ENCODE data around the gene TEKT5. TPM values are rescaled to one million over a fixed set of nuclear protein-coding genes. Genes with fewer than 3 reads are reported as not detected.

Gene TEKT5
- total and polyA plus RNA-seq, 2 donors, result 0.24 to 0.71 TPM

DNA sequence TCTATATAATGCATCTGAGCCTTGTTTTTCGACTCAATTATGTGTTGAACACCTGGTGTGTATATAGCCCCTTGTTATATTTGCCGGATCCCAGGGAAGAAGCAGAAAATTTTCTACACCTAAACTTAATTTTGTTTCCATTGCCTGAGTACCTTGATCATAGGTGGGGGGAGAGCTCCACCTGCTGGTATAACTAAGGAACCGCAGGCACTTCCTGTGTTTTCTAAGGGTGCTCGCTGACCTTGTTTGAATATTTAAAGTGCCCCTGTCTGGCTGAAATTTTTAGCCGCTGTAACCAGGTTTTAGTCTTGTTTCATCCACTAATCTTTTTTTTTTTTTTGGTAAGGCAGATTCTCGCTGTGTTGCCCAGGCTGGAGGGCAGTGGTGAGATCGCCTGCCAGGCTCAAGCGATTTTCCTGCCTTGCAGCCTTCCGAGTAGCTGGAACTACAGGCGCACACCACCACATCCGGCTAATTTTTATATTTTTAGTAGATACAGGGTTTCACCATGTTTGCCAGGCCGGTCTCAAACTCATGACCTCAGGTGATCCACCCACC, 42.4 kb upstream of the TEKT5 start:
- Histone ChIP-seq H3K27ac (ENCODE audit: low read depth in 1 of 2, low read length in 1 of 2) (no peak overlapping the region), H3K9me3 (ENCODE audit: control insufficient read depth in 2 of 2, insufficient read depth in 1 of 2, low read length in 1 of 2) (no peaks in the 10 kb centered on the region), H3K4me3 (ENCODE audit: low read length in 2 of 2) (peak overlapping the region in 1 of 2 donors; percentile 21), H3K36me3 (ENCODE audit: control insufficient read depth in 2 of 2, insufficient read depth in 2 of 2, low read length in 1 of 2) (no peaks in the 10 kb centered on the region), H3K27me3 (ENCODE audit: control insufficient read depth in 2 of 2, insufficient read depth in 1 of 2, low read length in 1 of 2) (no peaks in the 10 kb centered on the region), H3K4me1 (ENCODE audit: control insufficient read depth in 2 of 2, insufficient read depth in 2 of 2, low read length in 2 of 2) (peaks cover 3% of the 10 kb centered on the region in 2 donors)
- peak in 8 of 9 donors; percentile 49 to 87 (median 72) for DNase-seq (ENCODE audit: low read depth in 6 of 9, low spot score in 9 of 9)
- 32% methylated on average over 12 of the region's 12 CpGs for WGBS

DNA sequence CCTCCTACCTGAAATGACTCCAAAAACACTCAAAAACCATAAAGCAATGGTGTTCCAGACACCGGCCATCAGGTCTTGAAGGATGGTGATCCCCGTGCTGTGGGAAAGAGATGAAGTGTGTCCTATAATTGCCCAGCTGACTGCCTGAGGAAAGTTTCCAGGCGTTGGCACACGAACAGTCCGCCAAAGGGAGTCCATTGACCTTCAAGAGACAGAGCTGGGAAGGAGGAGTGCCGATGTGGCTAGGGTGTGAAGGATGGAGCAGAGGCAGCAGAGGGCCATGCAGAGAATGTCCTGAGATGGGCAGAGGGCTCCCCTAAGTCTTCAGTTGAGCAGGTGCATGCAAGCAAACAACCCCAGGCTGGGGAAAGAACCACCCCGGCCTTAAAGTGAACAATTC, 37.1 kb upstream of the TEKT5 start:
- 95% methylated on average over 7 of the region's 7 CpGs for WGBS
- Histone ChIP-seq H3K9me3 (ENCODE audit: control insufficient read depth in 2 of 2, insufficient read depth in 1 of 2, low read length in 1 of 2) (no peaks in the 10 kb centered on the region), H3K4me3 (ENCODE audit: low read length in 2 of 2) (no peak overlapping the region), H3K27me3 (ENCODE audit: control insufficient read depth in 2 of 2, insufficient read depth in 1 of 2, low read length in 1 of 2) (no peaks in the 10 kb centered on the region), H3K27ac (ENCODE audit: low read depth in 1 of 2, low read length in 1 of 2) (no peak overlapping the region), H3K4me1 (ENCODE audit: control insufficient read depth in 2 of 2, insufficient read depth in 2 of 2, low read length in 2 of 2) (no peaks in the 10 kb centered on the region), H3K36me3 (ENCODE audit: control insufficient read depth in 2 of 2, insufficient read depth in 2 of 2, low read length in 1 of 2) (no peaks in the 10 kb centered on the region)
- no peak for DNase-seq (ENCODE audit: low read depth in 6 of 9, low spot score in 9 of 9)

DNA sequence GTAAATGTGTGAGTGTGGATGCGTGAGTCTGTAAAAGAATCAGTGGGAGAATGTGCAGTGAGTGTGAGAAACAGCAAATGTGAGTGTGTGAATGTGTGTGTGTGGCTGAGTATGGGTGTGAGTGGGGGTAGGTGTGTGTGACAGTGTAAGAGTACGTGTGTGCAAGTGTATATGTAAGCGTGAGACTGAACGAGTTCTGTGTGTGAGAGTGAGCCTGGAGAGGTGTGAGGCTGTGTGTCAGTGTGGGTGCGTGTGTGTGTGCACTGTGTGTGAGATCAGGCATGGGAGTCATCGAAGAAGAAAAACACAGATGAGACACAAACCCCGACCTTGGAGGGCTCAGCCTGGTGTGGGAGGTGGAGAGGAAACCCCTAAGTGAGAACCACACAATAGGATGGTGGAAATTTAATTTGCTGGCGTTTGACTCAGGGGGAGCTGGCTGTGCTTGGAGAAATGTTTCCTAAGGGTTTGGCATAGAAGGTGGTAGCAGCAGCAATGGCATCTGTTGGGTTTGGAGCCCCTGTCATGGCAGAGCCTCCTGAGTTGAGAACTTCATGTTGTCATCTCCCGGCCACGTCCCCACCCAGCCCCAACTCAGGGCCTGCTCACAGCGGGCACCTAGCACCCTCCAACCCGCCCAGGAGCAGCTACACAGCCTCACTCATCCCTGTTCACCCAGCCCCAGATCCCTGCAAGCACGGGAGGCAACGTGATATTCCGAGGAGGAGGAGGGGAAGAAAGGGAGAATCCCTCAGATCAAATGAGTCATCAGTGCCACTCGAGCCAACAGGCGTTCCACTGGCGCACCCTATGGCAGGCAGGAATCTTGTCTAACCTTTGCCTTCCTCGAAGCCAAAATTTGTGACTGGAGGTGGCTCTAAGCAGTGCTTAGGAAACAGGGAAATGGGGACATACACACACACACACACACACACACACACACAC, 34.6 kb upstream of the TEKT5 start:
- no peak overlapping the region for H3K4me3 ChIP-seq (ENCODE audit: low read length in 2 of 2)
- H3K4me1 ChIP-seq (ENCODE audit: control insufficient read depth in 2 of 2, insufficient read depth in 2 of 2, low read length in 2 of 2), result no peaks in the 10 kb centered on the region
- no peaks in the 10 kb centered on the region for H3K9me3 ChIP-seq (ENCODE audit: control insufficient read depth in 2 of 2, insufficient read depth in 1 of 2, low read length in 1 of 2)
- H3K27ac ChIP-seq (ENCODE audit: low read depth in 1 of 2, low read length in 1 of 2), result no peak overlapping the region
- DNase-seq (ENCODE audit: low read depth in 6 of 9, low spot score in 9 of 9), result no peak
- H3K36me3 ChIP-seq (ENCODE audit: control insufficient read depth in 2 of 2, insufficient read depth in 2 of 2, low read length in 1 of 2), result no peaks in the 10 kb centered on the region
- 94% methylated on average over 19 of the region's 19 CpGs for WGBS
- H3K27me3 ChIP-seq (ENCODE audit: control insufficient read depth in 2 of 2, insufficient read depth in 1 of 2, low read length in 1 of 2), result no peaks in the 10 kb centered on the region

DNA sequence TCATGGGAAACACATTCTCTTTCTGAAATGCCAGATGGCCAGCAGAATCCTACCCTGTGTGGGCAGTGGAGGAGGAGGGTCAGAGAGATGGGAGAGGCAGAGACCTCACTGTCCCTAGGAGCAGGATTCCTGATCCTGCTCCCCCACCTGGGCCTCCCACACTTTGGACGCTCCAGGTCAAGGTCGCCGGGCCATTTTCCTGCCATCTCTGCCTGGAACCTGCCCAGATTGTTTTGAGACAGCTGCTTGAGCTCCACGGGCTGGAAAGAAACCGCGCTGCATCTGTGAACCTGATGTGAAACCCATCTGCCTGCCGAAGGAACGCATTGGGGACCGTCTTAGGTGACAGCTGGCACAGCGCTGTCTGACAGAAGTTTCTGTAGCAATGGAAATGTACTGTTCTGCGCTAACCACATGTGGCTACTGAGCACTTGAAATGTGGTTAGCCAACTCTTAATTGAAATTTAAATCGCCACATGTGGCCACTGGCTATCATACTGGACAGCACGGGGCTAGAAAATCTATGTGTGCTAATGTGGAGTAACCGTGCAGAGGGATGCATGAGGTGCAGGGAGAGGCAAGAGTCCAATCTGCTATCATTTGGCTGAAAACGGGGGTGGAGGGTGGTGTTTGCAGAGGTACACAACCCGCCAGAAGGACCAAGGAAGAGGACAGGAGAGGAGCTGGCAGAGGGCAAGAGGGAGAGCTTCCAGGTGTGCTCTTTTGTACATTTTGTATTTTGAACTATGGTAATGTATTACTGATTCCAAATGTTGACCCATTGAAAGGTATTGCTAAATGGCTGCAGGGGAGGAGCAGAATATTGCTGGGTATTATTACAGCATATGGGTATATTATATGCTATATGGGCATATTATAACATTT, 33.5 kb upstream of the TEKT5 start:
- no peaks in the 10 kb centered on the region for H3K27me3 ChIP-seq (ENCODE audit: control insufficient read depth in 2 of 2, insufficient read depth in 1 of 2, low read length in 1 of 2)
- 87% methylated on average over 16 of the region's 16 CpGs for WGBS
- H3K9me3 ChIP-seq (ENCODE audit: control insufficient read depth in 2 of 2, insufficient read depth in 1 of 2, low read length in 1 of 2), result no peaks in the 10 kb centered on the region
- DNase-seq (ENCODE audit: low read depth in 6 of 9, low spot score in 9 of 9), result no peak
- H3K4me1 ChIP-seq (ENCODE audit: control insufficient read depth in 2 of 2, insufficient read depth in 2 of 2, low read length in 2 of 2), result no peaks in the 10 kb centered on the region
- H3K4me3 ChIP-seq (ENCODE audit: low read length in 2 of 2), result no peak overlapping the region
- no peak overlapping the region for H3K27ac ChIP-seq (ENCODE audit: low read depth in 1 of 2, low read length in 1 of 2)
- no peaks in the 10 kb centered on the region for H3K36me3 ChIP-seq (ENCODE audit: control insufficient read depth in 2 of 2, insufficient read depth in 2 of 2, low read length in 1 of 2)

DNA sequence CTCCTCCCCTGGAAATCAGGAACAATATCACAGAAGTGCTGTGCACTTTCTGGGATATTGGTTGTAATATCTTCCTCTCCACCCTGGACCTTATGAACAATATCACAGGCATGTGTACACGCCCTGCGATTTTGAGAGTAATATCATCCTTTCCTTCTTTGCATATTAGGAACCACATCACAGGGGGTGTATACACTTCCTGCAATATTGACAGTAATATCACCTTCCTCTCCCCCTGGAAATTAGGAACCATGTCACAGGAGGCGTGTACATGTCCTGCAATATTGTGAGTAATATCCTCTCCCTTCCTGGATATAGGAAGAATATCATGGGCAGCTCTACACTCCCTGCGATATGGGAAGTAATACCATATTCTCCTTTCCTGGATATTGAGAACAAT, 14.2 kb upstream of the TEKT5 start:
- no peaks in the 10 kb centered on the region for H3K4me1 ChIP-seq (ENCODE audit: control insufficient read depth in 2 of 2, insufficient read depth in 2 of 2, low read length in 2 of 2)
- DNase-seq (ENCODE audit: low read depth in 6 of 9, low spot score in 9 of 9), result no peak
- no peaks in the 10 kb centered on the region for H3K9me3 ChIP-seq (ENCODE audit: control insufficient read depth in 2 of 2, insufficient read depth in 1 of 2, low read length in 1 of 2)
- H3K36me3 ChIP-seq (ENCODE audit: control insufficient read depth in 2 of 2, insufficient read depth in 2 of 2, low read length in 1 of 2), result no peaks in the 10 kb centered on the region
- H3K4me3 ChIP-seq (ENCODE audit: low read length in 2 of 2), result no peak overlapping the region
- WGBS, result 86% methylated on average over 4 of the region's 4 CpGs
- no peaks in the 10 kb centered on the region for H3K27me3 ChIP-seq (ENCODE audit: control insufficient read depth in 2 of 2, insufficient read depth in 1 of 2, low read length in 1 of 2)
- no peak overlapping the region for H3K27ac ChIP-seq (ENCODE audit: low read depth in 1 of 2, low read length in 1 of 2)

DNA sequence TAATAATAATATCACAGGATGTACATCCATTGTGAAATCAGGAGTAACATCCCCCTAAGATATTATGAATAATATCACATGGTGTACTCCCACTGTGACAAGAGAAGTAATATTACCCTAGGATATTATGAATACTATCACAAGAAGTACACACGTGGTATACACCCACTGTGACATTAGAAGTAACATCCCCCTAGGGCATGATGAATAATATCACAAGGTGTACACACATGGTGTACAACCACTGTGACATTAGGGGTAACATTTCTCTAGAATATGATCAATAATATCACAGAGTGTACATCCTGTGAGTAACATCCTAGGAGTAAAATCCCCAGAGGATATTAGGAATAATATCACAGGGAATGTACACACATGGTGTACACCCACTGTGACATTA, 5.0 kb upstream of the TEKT5 start:
- H3K4me1 ChIP-seq (ENCODE audit: control insufficient read depth in 2 of 2, insufficient read depth in 2 of 2, low read length in 2 of 2), result no peaks in the 10 kb centered on the region
- no peak overlapping the region for H3K4me3 ChIP-seq (ENCODE audit: low read length in 2 of 2)
- no peak overlapping the region for H3K27ac ChIP-seq (ENCODE audit: low read depth in 1 of 2, low read length in 1 of 2)
- peak in 1 of 9 donors; percentile 32 for DNase-seq (ENCODE audit: low read depth in 6 of 9, low spot score in 9 of 9)
- 91% methylated on average over 1 of the region's 1 CpG for WGBS
- no peaks in the 10 kb centered on the region for H3K9me3 ChIP-seq (ENCODE audit: control insufficient read depth in 2 of 2, insufficient read depth in 1 of 2, low read length in 1 of 2)
- H3K27me3 ChIP-seq (ENCODE audit: control insufficient read depth in 2 of 2, insufficient read depth in 1 of 2, low read length in 1 of 2), result no peaks in the 10 kb centered on the region
- no peaks in the 10 kb centered on the region for H3K36me3 ChIP-seq (ENCODE audit: control insufficient read depth in 2 of 2, insufficient read depth in 2 of 2, low read length in 1 of 2)

DNA sequence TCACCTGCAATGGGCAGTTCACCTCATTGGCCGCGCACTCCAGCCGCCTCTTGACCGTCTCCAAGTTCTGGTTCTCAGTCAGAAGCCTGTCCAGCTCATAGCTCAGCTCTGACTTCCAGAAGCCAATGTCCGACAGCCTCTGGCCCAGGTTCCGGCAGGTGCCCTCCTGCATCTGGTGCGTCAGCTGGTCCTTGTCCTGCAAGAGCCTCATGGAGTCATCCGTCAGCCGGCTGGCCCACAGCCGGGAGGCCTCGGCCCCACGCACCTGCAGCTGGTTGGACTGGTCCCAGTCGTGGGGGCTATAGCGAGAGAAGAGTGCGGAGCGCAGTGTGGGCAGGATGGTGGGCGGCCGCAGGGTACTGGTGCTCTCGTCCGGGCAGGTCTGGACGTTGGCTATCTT, 424 bp downstream of the TEKT5 start:
- H3K9me3 ChIP-seq (ENCODE audit: control insufficient read depth in 2 of 2, insufficient read depth in 1 of 2, low read length in 1 of 2), result no peaks in the 10 kb centered on the region
- no peak overlapping the region for H3K27ac ChIP-seq (ENCODE audit: low read depth in 1 of 2, low read length in 1 of 2)
- no peaks in the 10 kb centered on the region for H3K36me3 ChIP-seq (ENCODE audit: control insufficient read depth in 2 of 2, insufficient read depth in 2 of 2, low read length in 1 of 2)
- H3K4me1 ChIP-seq (ENCODE audit: control insufficient read depth in 2 of 2, insufficient read depth in 2 of 2, low read length in 2 of 2), result no peaks in the 10 kb centered on the region
- WGBS, result 96% methylated on average over 21 of the region's 21 CpGs
- no peaks in the 10 kb centered on the region for H3K27me3 ChIP-seq (ENCODE audit: control insufficient read depth in 2 of 2, insufficient read depth in 1 of 2, low read length in 1 of 2)
- no peak overlapping the region for H3K4me3 ChIP-seq (ENCODE audit: low read length in 2 of 2)
- DNase-seq (ENCODE audit: low read depth in 6 of 9, low spot score in 9 of 9), result no peak

DNA sequence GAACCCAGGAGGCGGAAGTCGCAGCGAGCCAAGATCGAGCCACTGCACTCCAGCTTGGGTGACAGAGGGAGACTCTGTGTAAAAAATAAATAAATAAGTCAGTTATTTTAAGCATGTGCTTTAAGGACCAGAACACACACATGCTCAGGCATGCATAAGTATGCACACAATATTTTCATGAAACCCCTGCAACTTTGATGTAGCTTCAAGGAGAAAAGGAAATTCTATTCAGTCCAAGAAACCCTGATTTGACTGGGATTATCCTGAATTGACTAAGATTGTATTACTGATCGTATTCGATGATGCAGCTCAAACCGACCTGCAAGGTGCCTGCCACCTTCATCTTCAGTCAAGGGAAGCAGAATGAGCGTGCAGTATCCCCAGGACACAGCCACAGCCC, 841 bp downstream of the TEKT5 start:
- Histone ChIP-seq H3K36me3 (ENCODE audit: control insufficient read depth in 2 of 2, insufficient read depth in 2 of 2, low read length in 1 of 2) (no peaks in the 10 kb centered on the region), H3K4me3 (ENCODE audit: low read length in 2 of 2) (no peak overlapping the region), H3K27ac (ENCODE audit: low read depth in 1 of 2, low read length in 1 of 2) (no peak overlapping the region), H3K4me1 (ENCODE audit: control insufficient read depth in 2 of 2, insufficient read depth in 2 of 2, low read length in 2 of 2) (no peaks in the 10 kb centered on the region), H3K9me3 (ENCODE audit: control insufficient read depth in 2 of 2, insufficient read depth in 1 of 2, low read length in 1 of 2) (no peaks in the 10 kb centered on the region), H3K27me3 (ENCODE audit: control insufficient read depth in 2 of 2, insufficient read depth in 1 of 2, low read length in 1 of 2) (no peaks in the 10 kb centered on the region)
- no peak for DNase-seq (ENCODE audit: low read depth in 6 of 9, low spot score in 9 of 9)
- WGBS, result 97% methylated on average over 8 of the region's 8 CpGs

DNA sequence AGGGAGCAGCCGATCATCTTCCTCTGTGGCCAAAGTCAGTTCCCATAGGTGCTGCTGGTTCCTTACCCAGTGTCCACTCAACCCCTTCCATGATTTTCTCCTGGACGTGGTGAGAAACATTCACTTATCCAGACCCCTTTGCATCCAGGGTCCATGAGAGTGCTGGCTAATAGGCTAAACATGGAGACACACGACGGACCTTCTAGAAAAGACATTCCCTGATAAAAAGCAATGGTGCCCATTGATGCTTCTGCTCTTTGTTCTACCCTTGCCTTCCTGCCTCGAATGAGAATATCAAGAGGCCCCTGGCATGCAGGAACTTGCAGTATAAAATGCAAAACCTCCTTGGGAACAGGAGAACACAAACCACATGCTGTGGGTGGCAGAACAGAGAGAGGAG, 2.3 kb downstream of the TEKT5 start:
- Histone ChIP-seq H3K27me3 (ENCODE audit: control insufficient read depth in 2 of 2, insufficient read depth in 1 of 2, low read length in 1 of 2) (no peaks in the 10 kb centered on the region), H3K27ac (ENCODE audit: low read depth in 1 of 2, low read length in 1 of 2) (no peak overlapping the region), H3K9me3 (ENCODE audit: control insufficient read depth in 2 of 2, insufficient read depth in 1 of 2, low read length in 1 of 2) (no peaks in the 10 kb centered on the region), H3K4me1 (ENCODE audit: control insufficient read depth in 2 of 2, insufficient read depth in 2 of 2, low read length in 2 of 2) (no peaks in the 10 kb centered on the region), H3K4me3 (ENCODE audit: low read length in 2 of 2) (no peak overlapping the region), H3K36me3 (ENCODE audit: control insufficient read depth in 2 of 2, insufficient read depth in 2 of 2, low read length in 1 of 2) (no peaks in the 10 kb centered on the region)
- 86% methylated on average over 5 of the region's 5 CpGs for WGBS
- no peak for DNase-seq (ENCODE audit: low read depth in 6 of 9, low spot score in 9 of 9)
